Endothelial cell (in vitro differentiated cells): Measurements from ENCODE around the gene ARHGEF39. TPM values are rescaled to one million over a fixed set of nuclear protein-coding genes. Genes with fewer than 3 reads are reported as not detected.

Experiments used
- DNase-seq: peaks from one replicate; pipeline ENCODE4 v3.0.0; 2021; ENCODE audit warnings: low spot score
- H3K27ac Mint-ChIP-seq: one replicate; pipeline ENCODE4 v1.8.0; 2021; ENCODE audit warnings: mixed read lengths, inconsistent platforms; ENCODE audit not compliant: unreplicated experiment
- H3K27me3 Mint-ChIP-seq: one replicate; pipeline ENCODE4 v1.8.0; 2021; ENCODE audit warnings: mild to moderate bottlenecking, moderate library complexity, mixed read lengths, inconsistent platforms; ENCODE audit not compliant: unreplicated experiment
- H3K36me3 Mint-ChIP-seq: one replicate; pipeline ENCODE4 v1.8.0; 2021; ENCODE audit warnings: mild to moderate bottlenecking, low read depth, mixed read lengths, inconsistent platforms; ENCODE audit not compliant: unreplicated experiment
- H3K4me1 Mint-ChIP-seq: one replicate; pipeline ENCODE4 v1.8.0; 2021; ENCODE audit warnings: mild to moderate bottlenecking, mixed read lengths, inconsistent platforms; ENCODE audit not compliant: unreplicated experiment
- H3K4me3 Mint-ChIP-seq: one replicate; pipeline ENCODE4 v1.8.0; 2021; ENCODE audit warnings: mild to moderate bottlenecking, mixed read lengths, inconsistent platforms; ENCODE audit not compliant: unreplicated experiment
- H3K9me3 Mint-ChIP-seq: one replicate; pipeline ENCODE4 v1.8.0; 2021; ENCODE audit warnings: mixed read lengths, inconsistent platforms; ENCODE audit not compliant: unreplicated experiment
- CTCF ChIP-seq: fragments of 200-600 bp; sonication (generic); IDR thresholded peaks from one replicate; pipeline ENCODE4 v1.5.0; 2021; ENCODE audit warnings: antibody characterized with exemption; ENCODE audit not compliant: unreplicated experiment
- long read RNA-seq: library from polyadenylated mRNA; unstranded; transcript quantifications from one replicate; pipeline ENCODE4 v2.0.0, GENCODE V29; 2020; ENCODE audit not compliant: unreplicated experiment
- total RNA-seq: library from RNA; stranded (reverse); fragmentation: NEBNext Ultra II Directional; extraction: Animal tissue kit (Norgen Biotek cat#: 25700); gene quantifications from one replicate; pipeline ENCODE4 v1.2.1, GENCODE V29; 2021; ENCODE audit not compliant: unreplicated experiment

ARHGEF39 gene
- 1.4 TPM for total RNA-seq
- long read RNA-seq, partial matches to known transcripts = 0 of 3 reads
- long read RNA-seq, other reads (novel, unspliced or antisense) = 1 of 3 reads

GRCh38 chr9:35664531-35665470, at the start of gene ARHGEF39:
Gene ARHGEF39 (minus strand): TSS chr9:35665195. CDS start chr9:35665169, 26 bp downstream.
- Mint-ChIP-seq H3K4me3 (peak within 1 kb of the TSS; percentile 82), H3K27me3 (peaks cover 21% of the 10 kb centered on the region), H3K36me3 (peaks cover 9% of the 10 kb centered on the region), H3K4me1 (peaks cover 17% of the 10 kb centered on the region), H3K27ac (no peak within 1 kb of the TSS), H3K9me3 (no peaks in the 10 kb centered on the region)
- peak; percentile 83 for DNase-seq
- TF ChIP-seq CTCF = no peak

- peak overlapping the region; percentile 65 for H3K4me3 Mint-ChIP-seq
- TF ChIP-seq CTCF = no peak
- peaks cover 2% of the 10 kb centered on the region for H3K27me3 Mint-ChIP-seq
- H3K36me3 Mint-ChIP-seq = peaks cover 81% of the 10 kb centered on the region
- peak overlapping the region; percentile 9 for H3K27ac Mint-ChIP-seq
- no peaks in the 10 kb centered on the region for H3K9me3 Mint-ChIP-seq
- H3K4me1 Mint-ChIP-seq = no peaks in the 10 kb centered on the region
- no peak for DNase-seq
Observed at GRCh38 chr9:35714123-35714522, 49.1 kb upstream of the ARHGEF39 start.

GRCh38 chr9:35713578-35713977, 48.6 kb upstream of the ARHGEF39 start:
- Mint-ChIP-seq H3K4me1 (no peaks in the 10 kb centered on the region), H3K27ac (peak overlapping the region; percentile 9), H3K36me3 (peaks cover 82% of the 10 kb centered on the region), H3K9me3 (no peaks in the 10 kb centered on the region), H3K4me3 (no peak overlapping the region), H3K27me3 (peaks cover 2% of the 10 kb centered on the region)
- no peak for DNase-seq
- no peak for TF ChIP-seq CTCF

- DNase-seq = no peak
- no peak for TF ChIP-seq CTCF
- Mint-ChIP-seq H3K27ac (no peak overlapping the region), H3K4me3 (no peak overlapping the region), H3K4me1 (no peaks in the 10 kb centered on the region), H3K27me3 (no peaks in the 10 kb centered on the region), H3K36me3 (peaks cover 82% of the 10 kb centered on the region), H3K9me3 (no peaks in the 10 kb centered on the region)
Observed at GRCh38 chr9:35712762-35713400, 47.9 kb upstream of the ARHGEF39 start.
